K562 (cell line): ENCODE data around the gene RGS13. TPM values are rescaled to one million over a fixed set of nuclear protein-coding genes. Genes with fewer than 3 reads are reported as not detected.

ENCODE experiments used
- ATAC-seq: fragments of 200-7000 bp; cut with Tn5 transposase; 3 replicates; pipeline ENCODE4 v1.9.1; 2020; ENCODE audit warnings: moderate library complexity
- BruUV-seq: library from RNA; stranded (reverse); fragments of 400-500 nt; replicated peaks from 2 replicates; lab custom pipeline; 2021; lab: Mats Ljungman, UMichigan
- CTCF ChIA-PET: fragments of 300-600 bp; formaldehyde crosslinking; extraction: SDS; loops from one replicate; lab custom pipeline; 2021; ENCODE audit warnings: low intra/inter-chr PET ratio; lab: Yijun Ruan, JAX
- POLR2A ChIA-PET: fragments of 300-600, 350-650 bp; sonication (Branson Sonifier 250); formaldehyde crosslinking; extraction: SDS; loops from one replicate; lab custom pipeline; 2021; ENCODE audit warnings: antibody characterized with exemption, inconsistent platforms; lab: Yijun Ruan, JAX
- DNase-seq, 4 experiments: peaks; one replicate each; pipeline versions ENCODE4 v3.0.0 to v3.0.0-alpha.2; 2011 to 2018; ENCODE audit warnings: low spot score in 3 of 4, mixed read lengths in 3 of 4; ENCODE audit errors: extremely low read depth in 1 of 4
- FAIRE-seq: peaks from 2 replicates; lab custom pipeline; 2011; peaks lifted over from hg19 to GRCh38; lab: Jason Lieb, UNC
- H2AFZ ChIP-seq: 2 replicates; pipeline ENCODE4 v1.6.0; 2011; ENCODE audit warnings: low read depth, low read length, control low read depth, inconsistent platforms
- H3K27ac ChIP-seq: fragments of 200-600 bp; 3 replicates; pipeline ENCODE4 v1.8.0; 2011; ENCODE audit warnings: low read depth, mild to moderate bottlenecking, control low read depth, inconsistent platforms, low read length, moderate library complexity, mixed read lengths; ENCODE audit errors: extremely low read depth
- H3K27me3 ChIP-seq, 2 experiments: fragments of 300-600 bp in 1 of 2; 2 replicates in 1 of 2; 3 replicates in 1 of 2; pipeline versions ENCODE4 v1.6.0 to v1.8.0; 2011; ENCODE audit warnings: inconsistent platforms in 2 of 2, low read length in 2 of 2, mild to moderate bottlenecking in 1 of 2, mixed read lengths in 1 of 2, moderate library complexity in 1 of 2; ENCODE audit not compliant: control insufficient read depth in 2 of 2, insufficient read depth in 2 of 2
- H3K36me3 ChIP-seq: fragments of 300-600 bp; 3 replicates; pipeline ENCODE4 v1.8.0; 2011; ENCODE audit warnings: mild to moderate bottlenecking, low read length, inconsistent platforms; ENCODE audit not compliant: control insufficient read depth, insufficient read depth
- H3K4me1 ChIP-seq, 2 experiments: fragments of 200-600 bp in 1 of 2; replicated peaks in 1 of 2; 2 replicates in 1 of 2; 3 replicates in 1 of 2; pipeline versions ENCODE4 v1.5.1 to v1.8.0; 2011; ENCODE audit warnings: inconsistent platforms in 2 of 2, low read length in 2 of 2, mild to moderate bottlenecking in 1 of 2, mixed read lengths in 1 of 2, moderate library complexity in 1 of 2; ENCODE audit not compliant: control insufficient read depth in 2 of 2, insufficient read depth in 2 of 2
- H3K4me2 ChIP-seq: 2 replicates; pipeline ENCODE4 v1.6.1; 2011; ENCODE audit warnings: low read length, control low read depth, inconsistent platforms, mixed read lengths; ENCODE audit not compliant: insufficient read depth
- H3K4me3 ChIP-seq: fragments of 200-600 bp; sonication (generic), shearing (Covaris generic); 2 replicates; pipeline ENCODE4 v1.5.1; 2016; ENCODE audit warnings: control low read depth, inconsistent platforms
- H3K79me2 ChIP-seq: fragments of 200-600 bp; 3 replicates; pipeline ENCODE4 v1.8.0; 2011; ENCODE audit warnings: low read length, inconsistent platforms; ENCODE audit not compliant: control insufficient read depth, insufficient read depth
- H3K9ac ChIP-seq, 2 experiments: 2 replicates each; pipeline versions ENCODE4 v1.6.0 to v1.6.1; 2011; ENCODE audit warnings: low read depth in 2 of 2, low read length in 2 of 2, control low read depth in 1 of 2, inconsistent platforms in 1 of 2, mild to moderate bottlenecking in 1 of 2, mixed read lengths in 1 of 2; ENCODE audit not compliant: insufficient read depth in 1 of 2
- H3K9me1 ChIP-seq: one replicate; pipeline ENCODE4 v1.6.0; 2011; ENCODE audit warnings: inconsistent platforms, mild to moderate bottlenecking, low read length, moderate library complexity; ENCODE audit not compliant: control insufficient read depth, insufficient read depth
- H3K9me3 ChIP-seq: replicated peaks from 2 replicates; pipeline ENCODE4 v1.5.1; 2011; ENCODE audit warnings: low read depth, low read length, inconsistent platforms; ENCODE audit not compliant: control insufficient read depth, insufficient read depth
- H4K20me1 ChIP-seq: replicated peaks from 2 replicates; pipeline ENCODE4 v1.6.1; 2011; ENCODE audit warnings: low read length, inconsistent platforms, mixed read lengths; ENCODE audit not compliant: control insufficient read depth, insufficient read depth
- BRD4 ChIP-seq: fragments of 200-600 bp; sonication (generic); IDR thresholded peaks from 2 replicates; pipeline ENCODE4 v1.6.1; 2017; ENCODE audit warnings: inconsistent platforms
- BRF1 ChIP-seq: IDR thresholded peaks from 3 replicates; pipeline ENCODE4 v1.6.1; 2011; ENCODE audit warnings: borderline replicate concordance, mild to moderate bottlenecking; ENCODE audit not compliant: insufficient read length; ENCODE audit errors: extremely low read depth
- CBX8 ChIP-seq: fragments of 200-600 bp; sonication (generic); IDR thresholded peaks from 2 replicates; pipeline ENCODE4 v1.6.1; 2012; ENCODE audit warnings: borderline replicate concordance, mixed run types, low read depth, mild to moderate bottlenecking, moderate library complexity, mixed read lengths, low read length, control low read depth, inconsistent platforms; ENCODE audit not compliant: poor library complexity, severe bottlenecking; ENCODE audit errors: extremely low read depth
- DPF2 ChIP-seq: fragments of 450-650 bp; IDR thresholded peaks from 2 replicates; pipeline ENCODE4 v1.6.1; 2016
- HNRNPLL ChIP-seq: fragments of 200-400 bp; formaldehyde crosslinking; IDR thresholded peaks from 2 replicates; pipeline ENCODE4 v1.6.1; 2017; ENCODE audit warnings: low read length, low read depth, mild to moderate bottlenecking; ENCODE audit not compliant: poor library complexity, severe bottlenecking
- KDM5B ChIP-seq: fragments of 200-600 bp; sonication (generic); IDR thresholded peaks from 2 replicates; pipeline ENCODE4 v1.6.1; 2012; ENCODE audit warnings: low read depth, mild to moderate bottlenecking, moderate library complexity, low read length, control low read depth, inconsistent platforms; ENCODE audit not compliant: insufficient replicate concordance
- MEF2D ChIP-seq: conservative IDR thresholded peaks from 2 replicates; pipeline ENCODE4 v1.6.1; 2016; ENCODE audit warnings: low read depth, missing genetic modification characterization, missing compliant biosample characterization
- RAD51 ChIP-seq: fragments of 450-650 bp; IDR thresholded peaks from 2 replicates; pipeline ENCODE4 v1.7.1; 2016; ENCODE audit warnings: low read depth, mild to moderate bottlenecking, borderline replicate concordance
- SAFB2 ChIP-seq: fragments of 200-400 bp; formaldehyde crosslinking; IDR thresholded peaks from 2 replicates; pipeline ENCODE4 v1.6.1; 2018; ENCODE audit warnings: borderline replicate concordance, low read length, low read depth, moderate library complexity; ENCODE audit not compliant: severe bottlenecking
- SPI1 ChIP-seq: IDR thresholded peaks from 2 replicates; pipeline ENCODE4 v1.6.1; 2011; ENCODE audit warnings: low read depth, low read length, control low read depth, borderline replicate concordance
- SRF ChIP-seq, 2 experiments: fragments of 250-450, 450-650 bp in 1 of 2; sonication (Bioruptor Pico) in 1 of 2; sonication (generic) in 1 of 2; formaldehyde crosslinking; IDR thresholded peaks; 2 replicates each; pipeline versions ENCODE4 v1.5.0 to v1.5.1; 2020 to 2022; ENCODE audit warnings: mild to moderate bottlenecking in 1 of 2, missing genetic modification reagents in 1 of 2
- USF2 ChIP-seq: sonication (generic); formaldehyde crosslinking; IDR thresholded peaks from 2 replicates; pipeline ENCODE4 v1.5.0; 2020; ENCODE audit warnings: missing genetic modification reagents
- ZBTB26 ChIP-seq: fragments of 450-650 bp; formaldehyde crosslinking; IDR thresholded peaks from 2 replicates; pipeline ENCODE4 v1.4.0; 2022; ENCODE audit warnings: missing genetic modification characterization
- ZFPM2 ChIP-seq: fragments of 250-450 bp; sonication (Bioruptor Pico); IDR thresholded peaks from 2 replicates; pipeline ENCODE4 v1.5.1; 2022; ENCODE audit warnings: mild to moderate bottlenecking
- ZNF324 ChIP-seq: fragments of 250-450 bp; sonication (Bioruptor Pico); IDR thresholded peaks from 2 replicates; pipeline ENCODE4 v1.4.0; 2020; ENCODE audit warnings: mild to moderate bottlenecking
- WGBS: fragments of 100-300 bp; shearing (Covaris generic); methylation state at CpG from one replicate; pipeline ENCODE4 v1.1.6; 2016; ENCODE audit warnings: low coverage, mixed read lengths; ENCODE audit not compliant: insufficient coverage; ENCODE audit errors: missing lambda C conversion rate; 5-methylcytosine and 5-hydroxymethylcytosine counted together
- in situ Hi-C: fragments of 300-500 bp; cut with MboI; formaldehyde crosslinking; loops from 4 replicates; pipeline ENCODE4 v1.15.0; 2018; ENCODE audit warnings: inconsistent platforms, mixed read lengths
- intact Hi-C: fragments of 100-400 bp; cut with micrococcal nuclease; formaldehyde crosslinking; loops from 2 replicates; pipeline ENCODE4 v1.14.2; 2022
- polyA plus RNA-seq, 8 experiments: library from polyadenylated mRNA; depleted of rRNA in 4 of 8; stranded (reverse) in 5 of 8; unstranded in 3 of 8; fragments of >200 nt; fragmentation: Nextera tagmentation in 2 of 8; fragmentation: Illumina TruSeq in 1 of 8; extraction: Ambion mirVana in 2 of 8; extraction: Trizol in 1 of 8; gene quantifications; 2 replicates each; pipeline versions ENCODE4 v1.2.1 to v1.2.3, GENCODE V29; 2011 to 2014; ENCODE audit warnings: inconsistent platforms in 1 of 8, missing spikeins in 1 of 8
- total RNA-seq, 7 experiments: library from RNA; depleted of rRNA in 6 of 7; stranded (reverse); fragments of >200 nt in 6 of 7; fragmentation: Illumina TruSeq in 2 of 7; extraction: Trizol in 2 of 7; gene quantifications; 2 replicates each; pipeline versions ENCODE4 v1.2.1 to v1.2.3, GENCODE V29; 2011 to 2021; ENCODE audit warnings: low replicate concordance in 1 of 7
- TF ChIP-seq, protein P1 (sequence below): fragments of 450-650 bp; IDR thresholded peaks from 2 replicates; pipeline ENCODE4 v1.6.1; 2016

RGS13 gene
- total and polyA plus RNA-seq, 9 of the 15 experiments (the other 6 are each of a cell fraction or from before 2014, with no cell fraction given): not detected

DNA sequence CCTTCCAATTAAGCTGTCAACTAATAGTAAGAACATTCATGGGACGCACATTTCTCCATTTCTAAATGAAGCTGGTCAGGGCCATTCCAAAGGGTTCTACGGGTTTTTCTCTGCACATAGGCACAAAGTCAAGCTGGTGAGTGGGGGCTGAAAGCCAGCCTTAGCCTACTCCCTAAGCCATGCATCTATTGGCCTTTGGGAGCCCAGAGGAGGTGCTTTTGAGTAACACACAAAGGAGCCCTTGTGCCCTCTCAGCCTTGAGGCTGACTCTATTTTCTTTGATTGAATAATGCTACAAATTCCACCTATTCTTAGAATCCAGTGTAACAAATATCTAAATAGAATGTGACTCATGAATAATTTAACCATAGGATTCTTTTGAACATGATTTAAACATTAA is 73.6 kb downstream of the RGS13 start:
- H2AFZ ChIP-seq: no peak overlapping the region
- in situ Hi-C loops: no loop called here
- no peaks in the 10 kb centered on the region for H3K9me1 ChIP-seq
- POLR2A ChIA-PET: no interaction called here
- H3K9ac ChIP-seq: no peak overlapping the region
- no peak overlapping the region for H3K27ac ChIP-seq
- no peak overlapping the region for H3K4me2 ChIP-seq
- no peaks in the 10 kb centered on the region for H3K4me1 ChIP-seq
- ATAC-seq: no peak
- H3K27me3 ChIP-seq: no peaks in the 10 kb centered on the region
- TF ChIP-seq KDM5B: no peak
- TF ChIP-seq, protein P1, sequence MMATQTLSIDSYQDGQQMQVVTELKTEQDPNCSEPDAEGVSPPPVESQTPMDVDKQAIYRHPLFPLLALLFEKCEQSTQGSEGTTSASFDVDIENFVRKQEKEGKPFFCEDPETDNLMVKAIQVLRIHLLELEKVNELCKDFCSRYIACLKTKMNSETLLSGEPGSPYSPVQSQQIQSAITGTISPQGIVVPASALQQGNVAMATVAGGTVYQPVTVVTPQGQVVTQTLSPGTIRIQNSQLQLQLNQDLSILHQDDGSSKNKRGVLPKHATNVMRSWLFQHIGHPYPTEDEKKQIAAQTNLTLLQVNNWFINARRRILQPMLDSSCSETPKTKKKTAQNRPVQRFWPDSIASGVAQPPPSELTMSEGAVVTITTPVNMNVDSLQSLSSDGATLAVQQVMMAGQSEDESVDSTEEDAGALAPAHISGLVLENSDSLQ: no peak
- no peak for TF ChIP-seq DPF2
- TF ChIP-seq SPI1: no peak
- TF ChIP-seq CBX8: no peak
- TF ChIP-seq SRF (CRISPR knock-in tag; IDR thresholded peaks at IDR 0.05): no peak
- TF ChIP-seq BRD4: no peak
- no peak for TF ChIP-seq ZBTB26 (CRISPR knock-in tag)
- TF ChIP-seq BRF1: no peak
- no peak for TF ChIP-seq ZNF324
- no peak for TF ChIP-seq RAD51
- no peak for TF ChIP-seq HNRNPLL
- no peak for TF ChIP-seq MEF2D
- TF ChIP-seq ZFPM2 (CRISPR knock-in tag): no peak
- TF ChIP-seq USF2 (CRISPR knock-in tag): no peak
- TF ChIP-seq SAFB2: no peak
- H3K4me3 ChIP-seq: no peak overlapping the region
- WGBS: 0% methylated on average over 2 of the region's 2 CpGs
- BruUV-seq: no TSS peak
- CTCF ChIA-PET: no interaction called here
- FAIRE-seq: no peak
- no peaks in the 10 kb centered on the region for H3K9me3 ChIP-seq
- H4K20me1 ChIP-seq: no peaks in the 10 kb centered on the region
- no peaks in the 10 kb centered on the region for H3K36me3 ChIP-seq
- H3K79me2 ChIP-seq: no peaks in the 10 kb centered on the region
- intact Hi-C loops: no loop called here
- DNase-seq: no peak
